ENCODE results near the gene KLRC4. TPM values are rescaled to one million over a fixed set of nuclear protein-coding genes. Genes with fewer than 3 reads are reported as not detected.
"Not testable (repeated sequence)": the region's sequence is repeated elsewhere in the genome, so short reads cannot be mapped to it uniquely, and the experiment has no call there.

Gene KLRC4
- total RNA-seq, 2 experiments from 2014 or later, result not detected

GRCh38 chr12:10392394-10392930 lies 17.1 kb downstream of the KLRC4 start:
- DNase-seq, result no peak
- H3K27me3 Mint-ChIP-seq, result peaks cover 14% of the 10 kb centered on the region
- POLR2A ChIA-PET, result interaction anchor here (0.6 kb wide), 1 partner anchor 256 kb away, joined by 3 read pairs; no protein-coding TSS in a partner anchor
- CTCF ChIA-PET, result interaction anchor here (0.5 kb wide), 1 partner anchor 360 kb away, joined by 4 read pairs; no protein-coding TSS in a partner anchor
- H3K36me3 Mint-ChIP-seq (ENCODE audit: low read depth), result no peaks in the 10 kb centered on the region
- no peak overlapping the region for H3K27ac Mint-ChIP-seq
- H3K4me1 Mint-ChIP-seq, result peaks cover 10% of the 10 kb centered on the region
- H3K4me3 Mint-ChIP-seq, result no peak overlapping the region
- no peaks in the 10 kb centered on the region for H3K9me3 Mint-ChIP-seq

GRCh38 chr12:10390991-10391390 lies 18.6 kb downstream of the KLRC4 start:
- POLR2A ChIA-PET; H3K9me3 Mint-ChIP-seq; H3K27ac Mint-ChIP-seq; DNase-seq; H3K4me1 Mint-ChIP-seq; H3K4me3 Mint-ChIP-seq; H3K36me3 Mint-ChIP-seq (ENCODE audit: low read depth): not testable (repeated sequence)
- CTCF ChIA-PET, result interaction anchor here (0.6 kb wide), 1 partner anchor 1308 kb away, joined by 5 read pairs; no protein-coding TSS in a partner anchor
- peaks cover 17% of the 10 kb centered on the region for H3K27me3 Mint-ChIP-seq

- no peak for DNase-seq
- peaks cover 3% of the 10 kb centered on the region for H3K4me1 Mint-ChIP-seq
- H3K4me3 Mint-ChIP-seq, result no peak within 1 kb of the TSS
- H3K27me3 Mint-ChIP-seq, result peaks cover 23% of the 10 kb centered on the region
- POLR2A ChIA-PET, result no interaction called here
- no peaks in the 10 kb centered on the region for H3K36me3 Mint-ChIP-seq (ENCODE audit: low read depth)
- H3K27ac Mint-ChIP-seq, result no peak within 1 kb of the TSS
- CTCF ChIA-PET, result no interaction called here
- H3K9me3 Mint-ChIP-seq, result no peaks in the 10 kb centered on the region
These were observed 19.7 kb downstream of the KLRC4 start, which contains the start of gene KLRK1 for GRCh38 chr12:10389904-10390303. Gene KLRK1, minus strand, starts transcription at chr12:10390041. Its CDS starts 1,231 bp downstream, at chr12:10388810.

GRCh38 chr12:10388624-10389413 lies 20.7 kb downstream of the KLRC4 start:
- no peak overlapping the region for H3K4me3 Mint-ChIP-seq
- DNase-seq, result no peak
- H3K9me3 Mint-ChIP-seq, result peaks cover 2% of the 10 kb centered on the region
- no peaks in the 10 kb centered on the region for H3K36me3 Mint-ChIP-seq (ENCODE audit: low read depth)
- H3K4me1 Mint-ChIP-seq, result peaks cover 1% of the 10 kb centered on the region
- ChIA-PET CTCF (no interaction called here), POLR2A (no interaction called here)
- peaks cover 29% of the 10 kb centered on the region for H3K27me3 Mint-ChIP-seq
- H3K27ac Mint-ChIP-seq, result no peak overlapping the region

- H3K4me3 Mint-ChIP-seq; POLR2A ChIA-PET; DNase-seq; H3K4me1 Mint-ChIP-seq; H3K27ac Mint-ChIP-seq; H3K9me3 Mint-ChIP-seq; CTCF ChIA-PET; H3K36me3 Mint-ChIP-seq (ENCODE audit: low read depth): not testable (repeated sequence)
- peaks cover 31% of the 10 kb centered on the region for H3K27me3 Mint-ChIP-seq
These were observed 22.1 kb downstream of the KLRC4 start for GRCh38 chr12:10387498-10387897.

- Mint-ChIP-seq H3K9me3 (peaks cover 2% of the 10 kb centered on the region), H3K4me3 (no peak overlapping the region), H3K4me1 (peaks cover 1% of the 10 kb centered on the region), H3K27ac (no peak overlapping the region), H3K27me3 (peaks cover 30% of the 10 kb centered on the region), H3K36me3 (ENCODE audit: low read depth) (no peaks in the 10 kb centered on the region)
- no peak for DNase-seq
- POLR2A ChIA-PET, result no interaction called here
- CTCF ChIA-PET, result no interaction called here
These were observed 22.7 kb downstream of the KLRC4 start for GRCh38 chr12:10386857-10387256.

- no peak overlapping the region for H3K27ac Mint-ChIP-seq
- DNase-seq, result no peak
- H3K27me3 Mint-ChIP-seq, result peaks cover 28% of the 10 kb centered on the region
- peaks cover 2% of the 10 kb centered on the region for H3K9me3 Mint-ChIP-seq
- H3K36me3 Mint-ChIP-seq (ENCODE audit: low read depth), result no peaks in the 10 kb centered on the region
- ChIA-PET CTCF (no interaction called here), POLR2A (no interaction called here)
- H3K4me3 Mint-ChIP-seq, result no peak overlapping the region
- H3K4me1 Mint-ChIP-seq, result peaks cover 1% of the 10 kb centered on the region
These were observed 24.4 kb downstream of the KLRC4 start for GRCh38 chr12:10385166-10385613.

- peaks cover 27% of the 10 kb centered on the region for H3K27me3 Mint-ChIP-seq
- H3K27ac Mint-ChIP-seq, result no peak overlapping the region
- no peaks in the 10 kb centered on the region for H3K4me1 Mint-ChIP-seq
- H3K9me3 Mint-ChIP-seq, result peaks cover 2% of the 10 kb centered on the region
- no peak for DNase-seq
- no peaks in the 10 kb centered on the region for H3K36me3 Mint-ChIP-seq (ENCODE audit: low read depth)
- ChIA-PET CTCF (no interaction called here), POLR2A (no interaction called here)
- H3K4me3 Mint-ChIP-seq, result no peak overlapping the region
These were observed 25.4 kb downstream of the KLRC4 start for GRCh38 chr12:10384191-10384590.

- CTCF ChIA-PET, result interaction anchor here (0.7 kb wide), 1 partner anchor 51 kb away, joined by 3 read pairs; no protein-coding TSS in a partner anchor
- Mint-ChIP-seq H3K27me3 (peaks cover 23% of the 10 kb centered on the region), H3K36me3 (ENCODE audit: low read depth) (no peaks in the 10 kb centered on the region), H3K4me3 (no peak overlapping the region), H3K9me3 (peaks cover 2% of the 10 kb centered on the region), H3K4me1 (no peaks in the 10 kb centered on the region), H3K27ac (no peak overlapping the region)
- no peak for DNase-seq
- POLR2A ChIA-PET, result no interaction called here
These were observed 27.5 kb downstream of the KLRC4 start for GRCh38 chr12:10381928-10382628.

- H3K27ac Mint-ChIP-seq; H3K9me3 Mint-ChIP-seq; H3K4me1 Mint-ChIP-seq; H3K4me3 Mint-ChIP-seq; CTCF ChIA-PET; H3K36me3 Mint-ChIP-seq (ENCODE audit: low read depth); POLR2A ChIA-PET; DNase-seq; H3K27me3 Mint-ChIP-seq: not testable (repeated sequence)
These were observed 30.8 kb downstream of the KLRC4 start for GRCh38 chr12:10378737-10379136.

GRCh38 chr12:10374624-10375018 lies 34.9 kb downstream of the KLRC4 start:
- Mint-ChIP-seq H3K4me3 (no peak overlapping the region), H3K4me1 (peaks cover 11% of the 10 kb centered on the region), H3K9me3 (no peaks in the 10 kb centered on the region), H3K36me3 (ENCODE audit: low read depth) (no peaks in the 10 kb centered on the region), H3K27me3 (no peaks in the 10 kb centered on the region), H3K27ac (no peak overlapping the region)
- CTCF ChIA-PET, result no interaction called here
- POLR2A ChIA-PET, result no interaction called here
- DNase-seq, result no peak

GRCh38 chr12:10372559-10372958 lies 37.0 kb downstream of the KLRC4 start:
- CTCF ChIA-PET, result no interaction called here
- POLR2A ChIA-PET, result no interaction called here
- H3K27me3 Mint-ChIP-seq, result peaks cover 3% of the 10 kb centered on the region
- DNase-seq, result no peak
- no peak overlapping the region for H3K4me3 Mint-ChIP-seq
- peaks cover 5% of the 10 kb centered on the region for H3K36me3 Mint-ChIP-seq (ENCODE audit: low read depth)
- no peak overlapping the region for H3K27ac Mint-ChIP-seq
- peaks cover 18% of the 10 kb centered on the region for H3K4me1 Mint-ChIP-seq
- H3K9me3 Mint-ChIP-seq, result peaks cover 5% of the 10 kb centered on the region

- H3K9me3 Mint-ChIP-seq; H3K36me3 Mint-ChIP-seq (ENCODE audit: low read depth); DNase-seq; CTCF ChIA-PET; POLR2A ChIA-PET; H3K4me3 Mint-ChIP-seq; H3K27me3 Mint-ChIP-seq; H3K27ac Mint-ChIP-seq: not testable (repeated sequence)
- peaks cover 18% of the 10 kb centered on the region for H3K4me1 Mint-ChIP-seq
These were observed 37.5 kb downstream of the KLRC4 start for GRCh38 chr12:10371893-10372535.
